Stomach (tissue), 9 donors: ENCODE data around the gene WDPCP. TPM values are rescaled to one million over a fixed set of nuclear protein-coding genes. Genes with fewer than 3 reads are reported as not detected.

Source experiments
- DNase-seq, 2 donors: peaks; one replicate each; pipeline versions ENCODE4 v3.0.0 to v3.0.0-alpha.2; 2013 to 2019
- H3K27ac ChIP-seq, 5 donors: fragments of 200-600 bp in 4 of 5; sonication (generic) in 4 of 5; one replicate each; pipeline ENCODE4 v1.5.1; 2013 to 2019; ENCODE audit warnings: mild to moderate bottlenecking in 1 of 5, moderate library complexity in 1 of 5
- H3K27me3 ChIP-seq, 3 donors: fragments of 200-600 bp; sonication (generic); one replicate each; pipeline ENCODE4 v1.5.1; 2017 to 2019; ENCODE audit warnings: mixed run types in 1 of 3
- H3K36me3 ChIP-seq, 4 donors: fragments of 200-600 bp; sonication (generic); 1 replicate in 3 of 4; 2 replicates in 1 of 4; pipeline ENCODE4 v1.5.1; 2016 to 2019
- H3K4me1 ChIP-seq, 4 donors: fragments of 200-600 bp; sonication (generic); one replicate each; pipeline ENCODE4 v1.5.1; 2016 to 2019
- H3K4me3 ChIP-seq, 4 donors: fragments of 200-600 bp; sonication (generic) in 3 of 4; one replicate each; pipeline ENCODE4 v1.5.1; 2016 to 2019; ENCODE audit warnings: mild to moderate bottlenecking in 1 of 4
- H3K9me3 ChIP-seq, 4 donors: fragments of 200-600 bp; sonication (generic); one replicate each; pipeline ENCODE4 v1.5.1; 2016 to 2019
- CTCF ChIP-seq, 7 experiments: fragments of 450-650 bp in 4 of 7; fragments of 200-600 bp in 3 of 7; sonication (generic) in 3 of 7; IDR thresholded peaks; one replicate each; pipeline ENCODE4 v1.5.1; 2016 to 2019; ENCODE audit warnings: antibody characterized with exemption in 7 of 7, control low read depth in 2 of 7, mild to moderate bottlenecking in 1 of 7
- EP300 ChIP-seq: sonication (generic); formaldehyde crosslinking; IDR thresholded peaks from one replicate; pipeline ENCODE4 v1.6.1; 2017; ENCODE audit warnings: antibody characterized with exemption
- POLR2A ChIP-seq, 4 donors: fragments of 450-650 bp; IDR thresholded peaks; one replicate each; pipeline ENCODE4 v1.6.1; 2016; ENCODE audit warnings: antibody characterized with exemption in 4 of 4, control low read depth in 2 of 4, mild to moderate bottlenecking in 1 of 4, moderate library complexity in 1 of 4
- POLR2AphosphoS5 ChIP-seq, 3 donors: sonication (generic); formaldehyde crosslinking; IDR thresholded peaks; one replicate each; pipeline ENCODE4 v1.6.1; 2016; ENCODE audit warnings: antibody characterized with exemption in 3 of 3
- WGBS, 5 donors: extraction: QIAGEN DNeasy Blood & Tissue Kit in 3 of 5; methylation state at CpG; one replicate each; pipeline versions ENCODE4 v1.1.5 to v1.1.7; 2013 to 2018; 5-methylcytosine and 5-hydroxymethylcytosine counted together
- intact Hi-C: fragments of 100-400 bp; cut with DNase I; formaldehyde crosslinking; loops from one replicate; pipeline ENCODE4 v1.15.1; 2023; ENCODE audit warnings: low total_unique reads
- polyA plus RNA-seq, 3 donors: library from polyadenylated mRNA; stranded (reverse); fragments of 200-250 nt; gene quantifications; one replicate each; pipeline ENCODE4 v1.2.3, GENCODE V29; 2013
- total RNA-seq, 5 donors: library from RNA; depleted of rRNA; stranded (reverse); fragments of >200 nt; gene quantifications; one replicate each; pipeline versions ENCODE4 v1.1.0 to v1.2.3, GENCODE V29; 2014 to 2016
- donor health status: healthy with polysubstance abuse.
- donor health status: Bipolar disorder and iron deficiency.
- donor health status: healthy.

The WDPCP gene
- total and polyA plus RNA-seq, 8 donors = 1.9 to 38.8 (median 7.7) TPM

GRCh38 chr2:63582873-63583272, 5.4 kb downstream of the WDPCP start:
- intact Hi-C loops = no loop called here
- no peaks in the 10 kb centered on the region for H3K36me3 ChIP-seq
- no peak for TF ChIP-seq POLR2A (IDR thresholded peaks at IDR 0.05)
- no peak for TF ChIP-seq EP300
- TF ChIP-seq CTCF (IDR thresholded peaks at IDR 0.05) = no peak
- TF ChIP-seq POLR2AphosphoS5 (IDR thresholded peaks at IDR 0.05) = no peak
- 85 to 100% (median 94%) methylated on average over 1 of the region's 1 CpG for WGBS, 5 donors
- DNase-seq = no peak
- H3K27ac ChIP-seq = no peak overlapping the region
- peaks cover 7 to 31% (median 17%) of the 10 kb centered on the region in 4 donors for H3K4me1 ChIP-seq
- H3K27me3 ChIP-seq = no peaks in the 10 kb centered on the region
- H3K4me3 ChIP-seq = no peak overlapping the region
- H3K9me3 ChIP-seq = no peaks in the 10 kb centered on the region

GRCh38 chr2:63581298-63581961, 6.8 kb downstream of the WDPCP start:
- Histone ChIP-seq H3K27ac (peak overlapping the region; percentile 36 to 75 (median 61)), H3K36me3 (no peaks in the 10 kb centered on the region), H3K4me1 (peaks cover 0 to 22% (median 8%) of the 10 kb centered on the region in 4 donors), H3K4me3 (no peak overlapping the region), H3K9me3 (no peaks in the 10 kb centered on the region), H3K27me3 (no peaks in the 10 kb centered on the region)
- intact Hi-C loops = no loop called here
- 46 to 55% (median 51%) methylated on average over 5 of the region's 5 CpGs for WGBS, 5 donors
- TF ChIP-seq EP300 = no peak
- TF ChIP-seq CTCF (IDR thresholded peaks at IDR 0.05) = no peak
- peak; percentile 20 to 73 (median 41) for TF ChIP-seq POLR2AphosphoS5 (IDR thresholded peaks at IDR 0.05)
- TF ChIP-seq POLR2A (IDR thresholded peaks at IDR 0.05) = no peak
- DNase-seq = peak; percentile 31 to 72

- intact Hi-C loops = no loop called here
- Histone ChIP-seq H3K4me1 (peaks cover 0 to 22% (median 8%) of the 10 kb centered on the region in 4 donors), H3K4me3 (no peak overlapping the region), H3K27ac (peak overlapping the region; percentile 36 to 75 (median 61)), H3K27me3 (no peaks in the 10 kb centered on the region), H3K36me3 (no peaks in the 10 kb centered on the region), H3K9me3 (no peaks in the 10 kb centered on the region)
- WGBS, 5 donors = 54 to 68% (median 55%) methylated on average over 4 of the region's 4 CpGs
- DNase-seq = no peak
- TF ChIP-seq POLR2A (IDR thresholded peaks at IDR 0.05) (no peak), POLR2AphosphoS5 (IDR thresholded peaks at IDR 0.05) (no peak), EP300 (no peak), CTCF (IDR thresholded peaks at IDR 0.05) (no peak)
These were observed 7.5 kb downstream of the WDPCP start for GRCh38 chr2:63580651-63581297.

- 95 to 97% (median 97%) methylated on average over 3 of the region's 3 CpGs for WGBS, 5 donors
- intact Hi-C loops = no loop called here
- Histone ChIP-seq H3K27ac (no peak overlapping the region), H3K4me1 (peaks cover 0 to 22% (median 8%) of the 10 kb centered on the region in 4 donors), H3K36me3 (no peaks in the 10 kb centered on the region), H3K27me3 (no peaks in the 10 kb centered on the region), H3K4me3 (no peak overlapping the region), H3K9me3 (peaks cover 0 to 4% (median 0%) of the 10 kb centered on the region in 4 donors)
- TF ChIP-seq CTCF (IDR thresholded peaks at IDR 0.05) (no peak), POLR2AphosphoS5 (IDR thresholded peaks at IDR 0.05) (no peak), EP300 (no peak), POLR2A (IDR thresholded peaks at IDR 0.05) (no peak)
- DNase-seq = no peak
These were observed 9.5 kb downstream of the WDPCP start for GRCh38 chr2:63578767-63579166.
